ENCODE measurements around the gene ZNF124. TPM values are rescaled to one million over a fixed set of nuclear protein-coding genes. Genes with fewer than 3 reads are reported as not detected.

ZNF124 gene
- total RNA-seq, 4 donors from 2014 or later, result 11.0 to 16.9 (median 14.5) TPM

- 65 to 68% methylated on average over 7 of the region's 7 CpGs for WGBS, 2 donors
- DNase-seq (ENCODE audit: low spot score in 2 of 2), result no peak
- H3K4me3 ChIP-seq (ENCODE audit: low read depth, poor library complexity, severe bottlenecking), result no peak overlapping the region
- TF ChIP-seq POLR2A (IDR thresholded peaks at IDR 0.05) (no peak), CTCF (IDR thresholded peaks at IDR 0.05) (no peak)
- intact Hi-C loops (cut with DNase I; ENCODE audit: low total_unique reads), result no loop called here
These were observed 39.5 kb upstream of the ZNF124 start for GRCh38 chr1:247211339-247211738.

GRCh38 chr1:247210376-247211117 lies 38.7 kb upstream of the ZNF124 start:
- 1% methylated on average over 32 to 47 of the region's 49 CpGs for WGBS, 2 donors
- intact Hi-C loops (cut with DNase I; ENCODE audit: low total_unique reads), result no loop called here
- H3K4me3 ChIP-seq (ENCODE audit: low read depth, poor library complexity, severe bottlenecking), result peak overlapping the region; percentile 78
- TF ChIP-seq CTCF (IDR thresholded peaks at IDR 0.05) (no peak), POLR2A (IDR thresholded peaks at IDR 0.05) (no peak)
- peak; percentile 97 to 100 for DNase-seq (ENCODE audit: low spot score in 2 of 2)

- 1 to 3% methylated on average over 5 of the region's 5 CpGs for WGBS, 2 donors
- DNase-seq (ENCODE audit: low spot score in 2 of 2), result no peak
These were observed 38.2 kb upstream of the ZNF124 start for GRCh38 chr1:247210062-247210375.

GRCh38 chr1:247209396-247209795 lies 37.6 kb upstream of the ZNF124 start:
- no peak for TF ChIP-seq POLR2A (IDR thresholded peaks at IDR 0.05)
- no peak for TF ChIP-seq CTCF (IDR thresholded peaks at IDR 0.05)
- DNase-seq (ENCODE audit: low spot score in 2 of 2), result no peak
- WGBS, 2 donors, result 19 to 34% methylated on average over 2 of the region's 2 CpGs
- intact Hi-C loops (cut with DNase I; ENCODE audit: low total_unique reads), result no loop called here
- no peak overlapping the region for H3K4me3 ChIP-seq (ENCODE audit: low read depth, poor library complexity, severe bottlenecking)

More at GRCh38 chr1:247210062-247210375, 38.2 kb upstream of the ZNF124 start:
- intact Hi-C loops (cut with DNase I; ENCODE audit: low total_unique reads), result no loop called here
- TF ChIP-seq CTCF (IDR thresholded peaks at IDR 0.05) (no peak), POLR2A (IDR thresholded peaks at IDR 0.05) (no peak)
- peak overlapping the region; percentile 78 for H3K4me3 ChIP-seq (ENCODE audit: low read depth, poor library complexity, severe bottlenecking)

GRCh38 chr1:247204177-247204647 lies 32.4 kb upstream of the ZNF124 start:
- H3K4me3 ChIP-seq (ENCODE audit: low read depth, poor library complexity, severe bottlenecking), result no peak overlapping the region
- TF ChIP-seq CTCF (IDR thresholded peaks at IDR 0.05) (no peak), POLR2A (IDR thresholded peaks at IDR 0.05) (no peak)
- intact Hi-C loops (cut with DNase I; ENCODE audit: low total_unique reads), result no loop called here
- 77 to 80% methylated on average over 7 of the region's 7 CpGs for WGBS, 2 donors
- no peak for DNase-seq (ENCODE audit: low spot score in 2 of 2)

GRCh38 chr1:247198781-247199180 lies 27.0 kb upstream of the ZNF124 start:
- 64 to 70% methylated on average over 3 of the region's 3 CpGs for WGBS, 2 donors
- no peak for TF ChIP-seq POLR2A (IDR thresholded peaks at IDR 0.05)
- TF ChIP-seq CTCF (IDR thresholded peaks at IDR 0.05), result no peak
- intact Hi-C loops (cut with DNase I; ENCODE audit: low total_unique reads), result no loop called here

More at GRCh38 chr1:247198781-247199180, 27.0 kb upstream of the ZNF124 start:
- no peak overlapping the region for H3K4me3 ChIP-seq (ENCODE audit: low read depth, poor library complexity, severe bottlenecking)
- DNase-seq (ENCODE audit: low spot score in 2 of 2), result no peak

Measured in lower leg skin (tissue), 4 donors.